Lower leg skin (tissue), 3 donors: ENCODE results near the gene CPEB3.

Source experiments
- CTCF ChIP-seq, 3 donors: fragments of 450-650 bp; IDR thresholded peaks; one replicate each; pipeline ENCODE4 v1.5.1; 2016; ENCODE audit warnings: antibody characterized with exemption in 3 of 3, mild to moderate bottlenecking in 3 of 3, moderate library complexity in 2 of 3
- POLR2A ChIP-seq, 2 donors: fragments of 450-650 bp; IDR thresholded peaks; one replicate each; pipeline ENCODE4 v1.6.1; 2016 to 2017; ENCODE audit warnings: antibody characterized with exemption in 2 of 2, mild to moderate bottlenecking in 1 of 2, moderate library complexity in 1 of 2

DNA sequence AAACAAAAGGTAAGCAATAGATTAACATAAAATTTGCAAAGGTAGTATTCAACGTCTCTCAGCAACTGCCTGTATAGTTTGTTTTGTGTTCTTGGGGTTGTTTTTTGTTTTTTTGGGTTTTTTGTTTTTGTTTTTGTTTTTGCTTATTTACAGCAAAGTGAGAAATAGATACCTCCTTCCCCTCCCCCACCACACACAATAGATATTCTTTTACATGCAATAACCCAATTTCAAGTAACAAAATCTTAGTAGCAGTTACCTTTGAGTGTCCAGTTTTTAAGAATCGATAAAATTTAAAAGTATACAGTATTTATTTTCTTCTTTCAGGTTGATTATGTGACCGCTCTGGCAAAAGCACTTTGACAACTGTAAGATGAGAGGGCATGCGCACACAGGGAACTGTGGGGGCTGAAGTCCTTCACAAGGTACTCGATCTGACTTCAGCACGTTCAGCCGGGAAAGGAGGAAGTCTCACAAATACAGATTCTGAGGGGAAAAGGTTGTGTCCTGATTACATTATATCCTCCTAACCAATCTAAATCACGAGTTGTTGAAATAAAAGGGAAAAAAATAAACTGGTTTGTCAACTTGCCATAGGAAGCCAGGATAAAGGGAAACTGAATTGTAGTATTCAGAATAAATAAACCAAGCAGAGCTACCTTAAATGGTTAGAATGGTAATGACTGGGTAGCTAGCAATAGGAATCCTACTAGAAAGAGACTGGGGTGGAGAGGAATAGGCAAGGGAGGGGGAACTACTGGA is 47.8 kb downstream of the CPEB3 start:
- TF ChIP-seq CTCF (IDR thresholded peaks at IDR 0.05), result no peak
- no peak for TF ChIP-seq POLR2A (IDR thresholded peaks at IDR 0.05)
